DND-41 (cell line): ENCODE measurements around the gene GPD1L.

ENCODE experiments used
- ATAC-seq: fragments of 200-7000 bp; cut with Tn5 transposase; 3 replicates; pipeline ENCODE4 v1.9.1; 2021; ENCODE audit warnings: low read depth; ENCODE audit not compliant: insufficient read depth
- DNase-seq: peaks from one replicate; pipeline ENCODE4 v3.0.0-alpha.2; 2020
- H2AFZ ChIP-seq: 2 replicates; pipeline ENCODE4 v1.6.0; 2012; ENCODE audit warnings: low read depth, low read length
- H3K27ac ChIP-seq: 2 replicates; pipeline ENCODE4 v1.5.1; 2012; ENCODE audit warnings: low read length, inconsistent platforms
- H3K27me3 ChIP-seq: fragments of 200-600 bp; sonication (generic); 2 replicates; pipeline ENCODE4 v1.6.0; 2012; ENCODE audit warnings: low read length, mild to moderate bottlenecking, inconsistent platforms; ENCODE audit not compliant: insufficient read depth, poor library complexity
- H3K36me3 ChIP-seq: 2 replicates; pipeline ENCODE4 v1.5.1; 2012; ENCODE audit warnings: low read length, inconsistent platforms; ENCODE audit not compliant: insufficient read depth
- H3K4me1 ChIP-seq: 2 replicates; pipeline ENCODE4 v1.5.1; 2012; ENCODE audit warnings: mild to moderate bottlenecking, low read length; ENCODE audit not compliant: insufficient read depth
- H3K4me2 ChIP-seq: 2 replicates; pipeline ENCODE4 v1.6.0; 2012; ENCODE audit warnings: mild to moderate bottlenecking, moderate library complexity, low read length, inconsistent platforms; ENCODE audit not compliant: insufficient read depth
- H3K4me3 ChIP-seq, 2 experiments: fragments of 200-600 bp in 1 of 2; shearing (Covaris generic) in 1 of 2; 2 replicates each; pipeline ENCODE4 v1.5.1; 2012 to 2016; ENCODE audit warnings: inconsistent platforms in 2 of 2, low read length in 2 of 2, mild to moderate bottlenecking in 2 of 2, low read depth in 1 of 2, moderate library complexity in 1 of 2
- H3K79me2 ChIP-seq: 2 replicates; pipeline ENCODE4 v1.6.0; 2012; ENCODE audit warnings: low read length, inconsistent platforms; ENCODE audit not compliant: insufficient read depth
- H3K9ac ChIP-seq: 2 replicates; pipeline ENCODE4 v1.6.0; 2012; ENCODE audit warnings: low read depth, mild to moderate bottlenecking, inconsistent platforms, low read length, moderate library complexity
- H3K9me3 ChIP-seq: 2 replicates; pipeline ENCODE4 v1.5.1; 2012; ENCODE audit warnings: low read length, moderate library complexity, mild to moderate bottlenecking, inconsistent platforms; ENCODE audit not compliant: insufficient read depth, severe bottlenecking
- H4K20me1 ChIP-seq: 2 replicates; pipeline ENCODE4 v1.6.0; 2012; ENCODE audit warnings: low read length; ENCODE audit not compliant: insufficient read depth
- CTCF ChIP-seq: IDR thresholded peaks from 2 replicates; pipeline ENCODE4 v1.5.1; 2012; ENCODE audit warnings: borderline replicate concordance, low read length, moderate library complexity, mild to moderate bottlenecking; ENCODE audit not compliant: poor library complexity, severe bottlenecking; ENCODE audit errors: extremely low read depth
- EZH2 ChIP-seq: IDR thresholded peaks from 3 replicates; pipeline ENCODE4 v1.6.1; 2012; ENCODE audit warnings: borderline replicate concordance, low read depth, mild to moderate bottlenecking, moderate library complexity, low read length, inconsistent platforms; ENCODE audit not compliant: severe bottlenecking

GPD1L gene

DNA sequence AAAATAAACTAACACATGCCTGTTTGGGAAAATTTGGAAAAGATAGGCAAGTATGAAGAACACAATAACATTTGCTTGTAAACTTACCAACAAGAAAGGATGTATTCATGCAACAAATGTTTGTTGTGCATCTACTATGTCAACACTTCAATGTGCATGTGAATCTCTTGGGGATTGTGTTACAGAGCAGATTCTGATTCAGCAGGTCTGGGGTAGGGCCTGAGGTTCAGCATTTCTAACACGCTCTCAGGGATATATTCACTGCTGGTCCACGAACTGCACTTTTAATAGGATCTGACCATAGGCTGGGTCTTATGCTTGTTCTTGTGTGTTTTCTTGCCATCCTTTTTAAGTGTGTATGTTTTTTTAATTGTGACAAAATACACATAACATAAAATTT, 11.8 kb downstream of the GPD1L start:
- Histone ChIP-seq H3K4me2 (no peak overlapping the region), H3K79me2 (peaks cover 76% of the 10 kb centered on the region), H3K4me1 (peaks cover 46% of the 10 kb centered on the region), H3K4me3 (no peak overlapping the region), H3K9ac (no peak overlapping the region), H4K20me1 (peaks cover 22% of the 10 kb centered on the region; the same call in 1 of the 2 replicates), H3K9me3 (peaks cover 4% of the 10 kb centered on the region), H3K27ac (no peak overlapping the region), H3K27me3 (no peaks in the 10 kb centered on the region), H3K36me3 (no peaks in the 10 kb centered on the region), H2AFZ (no peak overlapping the region)
- DNase-seq (no peak), ATAC-seq (no peak)
- TF ChIP-seq CTCF = no peak
- no peak for TF ChIP-seq EZH2

- Histone ChIP-seq H2AFZ (no peak overlapping the region), H3K79me2 (peaks cover 84% of the 10 kb centered on the region), H3K4me1 (peaks cover 26% of the 10 kb centered on the region), H3K9me3 (peaks cover under 1% of the 10 kb centered on the region), H3K27me3 (no peaks in the 10 kb centered on the region), H3K4me3 (no peak overlapping the region), H3K27ac (no peak overlapping the region), H3K4me2 (no peak overlapping the region), H3K9ac (no peak overlapping the region), H4K20me1 (peaks cover 32% of the 10 kb centered on the region; the same call in 1 of the 2 replicates), H3K36me3 (no peaks in the 10 kb centered on the region)
- no peak for DNase-seq
- no peak for ATAC-seq
- TF ChIP-seq CTCF = no peak
- TF ChIP-seq EZH2 = no peak
Measured at GRCh38 chr3:32120471-32120870, 14.1 kb downstream of the GPD1L start.

DNA sequence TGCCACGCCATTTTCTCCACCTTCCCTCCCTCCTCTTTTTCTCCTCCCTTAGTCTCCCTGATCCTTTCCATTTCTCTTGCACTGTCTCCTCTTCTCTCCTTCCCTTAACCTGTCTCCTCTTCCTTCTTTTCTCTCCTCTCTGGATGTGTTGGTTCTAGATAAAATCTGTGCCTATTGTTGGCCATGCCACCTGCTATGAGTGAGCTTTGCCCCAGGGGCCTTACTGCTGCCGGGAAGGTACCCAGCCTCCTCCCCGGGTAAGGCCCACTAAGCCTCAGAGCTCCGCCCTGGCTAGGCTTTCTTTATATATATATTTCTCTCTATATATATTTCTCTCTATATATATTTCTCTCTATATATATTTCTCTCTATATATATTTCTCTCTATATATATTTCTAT, 14.7 kb downstream of the GPD1L start:
- Histone ChIP-seq H2AFZ (no peak overlapping the region), H3K9ac (no peak overlapping the region), H3K4me2 (no peak overlapping the region), H3K4me1 (peaks cover 25% of the 10 kb centered on the region), H3K9me3 (no peaks in the 10 kb centered on the region), H4K20me1 (peaks cover 35% of the 10 kb centered on the region; the same call in 1 of the 2 replicates), H3K27me3 (no peaks in the 10 kb centered on the region), H3K36me3 (no peaks in the 10 kb centered on the region), H3K79me2 (peaks cover 85% of the 10 kb centered on the region), H3K27ac (no peak overlapping the region), H3K4me3 (no peak overlapping the region)
- ATAC-seq (no peak), DNase-seq (no peak)
- TF ChIP-seq EZH2 (no peak), CTCF (no peak)

DNA sequence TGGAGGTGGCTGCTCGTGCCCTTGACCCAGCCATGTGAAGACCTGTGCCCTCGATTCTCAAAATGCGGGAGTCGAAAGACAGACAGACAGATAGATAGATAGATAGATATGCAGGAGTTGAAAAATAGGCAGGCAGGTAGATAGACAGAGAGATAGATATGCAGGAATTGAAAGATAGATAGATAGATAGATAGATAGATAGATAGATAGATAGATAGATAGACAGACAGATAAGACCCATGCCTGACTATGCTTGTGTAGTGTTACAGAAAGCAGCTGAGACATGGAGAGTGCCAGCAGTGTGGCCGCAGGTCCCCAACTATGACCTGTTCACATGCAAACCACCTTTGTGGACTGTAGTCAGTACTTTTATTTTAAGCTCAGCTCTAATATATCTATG, 17.2 kb downstream of the GPD1L start:
- TF ChIP-seq CTCF = no peak
- TF ChIP-seq EZH2 = no peak
- ATAC-seq = no peak

More for the DNA sequence above, 17.2 kb downstream of the GPD1L start:
- Histone ChIP-seq H3K4me1 (peaks cover 13% of the 10 kb centered on the region), H3K36me3 (no peaks in the 10 kb centered on the region), H3K4me3 (no peak overlapping the region), H3K4me2 (no peak overlapping the region), H2AFZ (no peak overlapping the region), H4K20me1 (peaks cover 42% of the 10 kb centered on the region; the same call in 1 of the 2 replicates), H3K79me2 (peaks cover 66% of the 10 kb centered on the region), H3K9me3 (no peaks in the 10 kb centered on the region), H3K27me3 (no peaks in the 10 kb centered on the region), H3K9ac (no peak overlapping the region), H3K27ac (no peak overlapping the region)
- no peak for DNase-seq
